Measurements from ENCODE around the gene RFFL.

RFFL gene

DNA sequence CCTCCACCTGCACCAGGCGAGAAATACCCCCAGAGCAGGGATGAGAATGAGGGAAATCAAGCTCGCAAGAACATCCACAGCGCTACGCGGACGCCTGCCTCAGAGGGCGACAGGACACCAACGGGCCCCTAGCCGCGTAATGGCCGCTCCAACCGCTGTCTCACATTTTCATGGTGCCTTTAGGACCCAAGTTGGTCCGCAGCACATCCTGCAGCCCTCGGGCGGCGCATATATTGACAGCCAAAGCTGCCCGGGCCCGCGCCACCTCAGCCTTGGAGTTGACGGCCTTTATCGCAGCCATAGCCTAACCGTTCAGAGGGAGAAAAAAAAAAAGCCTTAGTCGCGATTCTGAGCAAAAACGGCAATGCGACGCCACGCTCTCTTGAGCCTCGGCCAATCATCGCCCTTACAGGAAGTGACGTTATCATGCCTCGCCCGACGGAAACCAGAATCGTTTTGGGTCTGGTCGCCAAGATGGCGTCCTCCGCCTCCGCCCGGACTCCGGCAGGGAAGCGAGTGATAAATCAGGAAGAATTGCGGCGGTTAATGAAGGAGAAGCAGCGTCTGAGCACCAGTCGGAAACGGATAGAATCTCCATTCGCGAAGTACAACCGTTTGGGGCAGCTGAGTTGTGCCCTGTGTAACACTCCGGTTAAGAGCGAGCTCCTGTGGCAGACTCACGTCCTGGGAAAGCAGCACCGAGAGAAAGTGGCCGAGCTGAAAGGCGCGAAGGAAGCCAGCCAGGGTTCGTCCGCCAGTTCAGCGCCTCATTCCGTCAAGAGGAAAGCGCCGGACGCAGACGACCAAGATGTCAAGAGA is 102.2 kb downstream of the RFFL start, which contains the start of the genes CCT6B and ZNF830:
Gene CCT6B, minus strand, starts transcription at position 368 of the 819 bp plus-strand sequence. Its CDS starts 67 bp downstream, at position 301.
Gene ZNF830, plus strand, starts transcription at position 448 of the 819 bp plus-strand sequence. Its CDS starts 27 bp downstream, at position 475.
- TF ChIP-seq, protein P1, sequence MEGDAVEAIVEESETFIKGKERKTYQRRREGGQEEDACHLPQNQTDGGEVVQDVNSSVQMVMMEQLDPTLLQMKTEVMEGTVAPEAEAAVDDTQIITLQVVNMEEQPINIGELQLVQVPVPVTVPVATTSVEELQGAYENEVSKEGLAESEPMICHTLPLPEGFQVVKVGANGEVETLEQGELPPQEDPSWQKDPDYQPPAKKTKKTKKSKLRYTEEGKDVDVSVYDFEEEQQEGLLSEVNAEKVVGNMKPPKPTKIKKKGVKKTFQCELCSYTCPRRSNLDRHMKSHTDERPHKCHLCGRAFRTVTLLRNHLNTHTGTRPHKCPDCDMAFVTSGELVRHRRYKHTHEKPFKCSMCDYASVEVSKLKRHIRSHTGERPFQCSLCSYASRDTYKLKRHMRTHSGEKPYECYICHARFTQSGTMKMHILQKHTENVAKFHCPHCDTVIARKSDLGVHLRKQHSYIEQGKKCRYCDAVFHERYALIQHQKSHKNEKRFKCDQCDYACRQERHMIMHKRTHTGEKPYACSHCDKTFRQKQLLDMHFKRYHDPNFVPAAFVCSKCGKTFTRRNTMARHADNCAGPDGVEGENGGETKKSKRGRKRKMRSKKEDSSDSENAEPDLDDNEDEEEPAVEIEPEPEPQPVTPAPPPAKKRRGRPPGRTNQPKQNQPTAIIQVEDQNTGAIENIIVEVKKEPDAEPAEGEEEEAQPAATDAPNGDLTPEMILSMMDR (IDR thresholded peaks at IDR 0.05; ENCODE audit: low read depth, low read length), result no peak
- in situ Hi-C loops (cut with HindIII; ENCODE audit: low sequenced_read_pairs), result no loop called here
- DNase-seq (ENCODE audit: low read depth, low spot score), result peak; percentile 94
- H3K4me3 ChIP-seq (ENCODE audit: low read depth, low read length), result peak within 1 kb of the TSS; percentile 93

DNA sequence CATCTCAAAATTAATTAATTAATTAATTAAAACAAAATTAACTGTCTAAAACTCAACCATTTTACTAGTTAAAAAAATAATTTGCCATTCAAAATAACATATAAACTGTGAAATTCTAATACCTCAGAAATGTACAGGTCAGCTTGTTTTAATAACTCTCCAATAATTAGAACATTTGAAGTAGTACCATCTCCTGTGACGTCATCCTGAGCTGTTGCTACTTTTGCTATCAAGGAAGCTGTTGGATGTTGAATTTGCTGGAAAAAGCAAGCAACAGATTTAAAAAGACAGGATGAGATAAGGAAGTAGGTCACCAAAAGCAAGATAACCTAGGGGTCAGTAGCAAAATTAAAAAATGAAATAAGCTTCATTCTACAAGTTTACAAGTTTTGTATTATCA is 105.1 kb downstream of the RFFL start:
- TF ChIP-seq, protein P1 (IDR thresholded peaks at IDR 0.05; ENCODE audit: low read depth, low read length), result no peak
- DNase-seq (ENCODE audit: low read depth, low spot score), result no peak
- in situ Hi-C loops (cut with HindIII; ENCODE audit: low sequenced_read_pairs), result no loop called here
- H3K4me3 ChIP-seq (ENCODE audit: low read depth, low read length), result no peak overlapping the region

Data from astrocyte of the spinal cord (primary cell).